Calu3 (cell line): ENCODE results near the gene UBAP2L. TPM values are rescaled to one million over a fixed set of nuclear protein-coding genes. Genes with fewer than 3 reads are reported as not detected.

Experiments used
- BruUV-seq: library from RNA; stranded (reverse); fragments of 400-500 nt; replicated peaks from 2 replicates; lab custom pipeline; 2021; lab: Mats Ljungman, UMichigan
- CTCF ChIA-PET: fragments of 300-600 bp; sonication (Branson Sonifier 250); formaldehyde crosslinking; loops from one replicate; lab custom pipeline; 2022; ENCODE audit warnings: antibody characterized with exemption; lab: Charles Lee
- DNase-seq: peaks from one replicate; pipeline ENCODE4 v3.0.0; 2022
- H3K27ac Mint-ChIP-seq: one replicate; pipeline ENCODE4 v1.8.0; 2022; ENCODE audit warnings: mixed read lengths; ENCODE audit not compliant: unreplicated experiment
- H3K27me3 Mint-ChIP-seq: one replicate; pipeline ENCODE4 v1.8.0; 2022; ENCODE audit warnings: mixed read lengths; ENCODE audit not compliant: unreplicated experiment
- H3K36me3 Mint-ChIP-seq: one replicate; pipeline ENCODE4 v1.8.0; 2022; ENCODE audit warnings: mild to moderate bottlenecking, moderate library complexity, mixed read lengths; ENCODE audit not compliant: insufficient read depth, unreplicated experiment
- H3K4me1 Mint-ChIP-seq: one replicate; pipeline ENCODE4 v1.8.0; 2022; ENCODE audit warnings: mild to moderate bottlenecking, low read depth, mixed read lengths; ENCODE audit not compliant: unreplicated experiment
- H3K4me3 Mint-ChIP-seq: one replicate; pipeline ENCODE4 v1.8.0; 2022; ENCODE audit warnings: mild to moderate bottlenecking, low read depth, moderate library complexity, mixed read lengths; ENCODE audit not compliant: unreplicated experiment
- H3K9me3 Mint-ChIP-seq: one replicate; pipeline ENCODE4 v1.8.0; 2022; ENCODE audit warnings: low read depth, mixed read lengths; ENCODE audit not compliant: unreplicated experiment
- CTCF ChIP-seq: fragments of 200-600 bp; IDR thresholded peaks from one replicate; pipeline ENCODE4 v1.8.0; 2022; ENCODE audit warnings: antibody characterized with exemption; ENCODE audit not compliant: unreplicated experiment
- intact Hi-C: fragments of 100-400 bp; cut with micrococcal nuclease; formaldehyde crosslinking; loops from one replicate; pipeline ENCODE4 v1.10.0; 2022; ENCODE audit not compliant: unreplicated experiment
- total RNA-seq: library from RNA; stranded (reverse); gene quantifications from 2 replicates; pipeline ENCODE4 v1.2.3, GENCODE V29; 2022

Gene UBAP2L
- total RNA-seq, 1 experiment from 2014 or later, result 250 TPM

GRCh38 chr1:154288661-154289060, 67.9 kb downstream of the UBAP2L start:
- DNase-seq, result no peak
- H3K36me3 Mint-ChIP-seq, result no peaks in the 10 kb centered on the region
- intact Hi-C loops, result no loop called here
- no peaks in the 10 kb centered on the region for H3K4me1 Mint-ChIP-seq
- H3K27me3 Mint-ChIP-seq, result peaks cover 40% of the 10 kb centered on the region
- TF ChIP-seq CTCF, result no peak
- BruUV-seq, result no TSS peak
- CTCF ChIA-PET, result interaction anchor here (0.6 to 1.0 kb wide), 2 partner anchors 16 to 46 kb away, joined by 4 read pairs; no protein-coding TSS in a partner anchor
- no peak overlapping the region for H3K4me3 Mint-ChIP-seq
- H3K9me3 Mint-ChIP-seq, result peaks cover 3% of the 10 kb centered on the region
- H3K27ac Mint-ChIP-seq, result no peak overlapping the region

- Mint-ChIP-seq H3K27me3 (peaks cover 40% of the 10 kb centered on the region), H3K27ac (no peak overlapping the region), H3K9me3 (peaks cover 6% of the 10 kb centered on the region), H3K4me3 (no peak overlapping the region), H3K4me1 (no peaks in the 10 kb centered on the region), H3K36me3 (no peaks in the 10 kb centered on the region)
- BruUV-seq, result no TSS peak
- no peak for TF ChIP-seq CTCF
- intact Hi-C loops, result no loop called here
- DNase-seq, result no peak
- CTCF ChIA-PET, result interaction anchor here (0.6 kb wide), 1 partner anchor 13 kb away, joined by 4 read pairs; no protein-coding TSS in a partner anchor
Measured at GRCh38 chr1:154290921-154291320, 70.2 kb downstream of the UBAP2L start.

GRCh38 chr1:154295408-154296235, 74.9 kb downstream of the UBAP2L start:
- DNase-seq, result no peak

GRCh38 chr1:154301582-154301981, 80.8 kb downstream of the UBAP2L start:
- no peak overlapping the region for H3K27ac Mint-ChIP-seq
- peaks cover 18% of the 10 kb centered on the region for H3K27me3 Mint-ChIP-seq
- DNase-seq, result no peak
- no TSS peak for BruUV-seq
- H3K9me3 Mint-ChIP-seq, result peaks cover 4% of the 10 kb centered on the region
- TF ChIP-seq CTCF, result no peak
- no peaks in the 10 kb centered on the region for H3K36me3 Mint-ChIP-seq
- H3K4me3 Mint-ChIP-seq, result no peak overlapping the region
- H3K4me1 Mint-ChIP-seq, result no peaks in the 10 kb centered on the region
- CTCF ChIA-PET, result no interaction called here
- intact Hi-C loops, result no loop called here

More at GRCh38 chr1:154295408-154296235, 74.9 kb downstream of the UBAP2L start:
- H3K4me1 Mint-ChIP-seq, result no peaks in the 10 kb centered on the region
- TF ChIP-seq CTCF, result no peak
- H3K9me3 Mint-ChIP-seq, result peaks cover 9% of the 10 kb centered on the region
- intact Hi-C loops, result no loop called here
- no TSS peak for BruUV-seq
- no peak overlapping the region for H3K4me3 Mint-ChIP-seq
- H3K36me3 Mint-ChIP-seq, result no peaks in the 10 kb centered on the region
- CTCF ChIA-PET, result no interaction called here
- peaks cover 17% of the 10 kb centered on the region for H3K27me3 Mint-ChIP-seq
- no peak overlapping the region for H3K27ac Mint-ChIP-seq
